Cardiac septum (tissue), 1 donor: Measurements from ENCODE around the gene PIH1D1. TPM values are rescaled to one million over a fixed set of nuclear protein-coding genes. Genes with fewer than 3 reads are reported as not detected.

Source experiments
- DNase-seq: peaks from one replicate; pipeline ENCODE4 v3.0.0-alpha.2; 2020; ENCODE audit warnings: low spot score
- intact Hi-C: fragments of 100-400 bp; cut with DNase I; formaldehyde crosslinking; loops from one replicate; pipeline ENCODE4 v1.14.0; 2022
- long read RNA-seq: library from polyadenylated mRNA; unstranded; transcript quantifications from one replicate; pipeline ENCODE4 v2.0.0, GENCODE V29; 2021
- total RNA-seq: library from RNA; stranded (reverse); fragmentation: NEBNext Ultra II Directional; extraction: Animal tissue kit (Norgen Biotek cat#: 25700); gene quantifications from one replicate; pipeline ENCODE4 v1.2.1, GENCODE V29; 2021
- donor health status: DM: no; HTN: no; CAD: no.

PIH1D1 gene
- 24.2 TPM for total RNA-seq
- long read RNA-seq, transcript PIH1D1-201 (9 exons, 1,192 nt): major isoform, 16 of 21 reads
- long read RNA-seq, partial matches to known transcripts: 1 of 21 reads
- long read RNA-seq, other reads (novel, unspliced or antisense): 4 of 21 reads

- peak; percentile 95 for DNase-seq
- intact Hi-C loops: loop anchor here (5.0 kb wide), 1 partner anchor 36 kb away; the partner anchor contains the start of gene RPL13A
Observed at GRCh38 chr19:49451430-49452181, at the start of gene PIH1D1. Gene PIH1D1, minus strand, starts transcription at chr19:49451814. Its CDS starts 240 bp downstream, at chr19:49451574.

- intact Hi-C loops: loop anchor here (5.0 to 10.0 kb wide), 2 partner anchors 178 to 376 kb away; partner anchors contain the start of genes AKT1S1, PRMT1 and TBC1D17
- DNase-seq: no peak
Observed at GRCh38 chr19:49499030-49499670, 47.5 kb upstream of the PIH1D1 start.

DNA sequence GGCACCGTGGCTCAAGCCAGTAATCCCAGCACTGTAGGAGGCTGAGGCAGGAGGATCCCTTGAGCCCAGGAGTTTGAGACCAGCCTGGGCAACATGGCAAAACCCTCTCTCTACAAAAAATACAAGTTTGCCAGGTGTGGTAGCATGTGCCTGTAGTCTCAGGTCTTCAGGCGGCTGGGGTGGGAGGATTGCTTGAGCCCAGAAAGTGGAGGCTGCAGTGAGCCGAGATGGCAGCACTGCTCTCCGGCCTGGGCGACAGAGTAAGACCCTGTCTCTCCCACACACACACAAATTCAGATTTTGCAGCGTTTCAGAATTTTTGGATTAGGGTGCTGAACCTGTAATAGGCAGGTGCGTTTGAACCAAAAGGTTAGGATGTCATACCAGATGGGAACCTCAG is 46.9 kb upstream of the PIH1D1 start:
- no peak for DNase-seq
- intact Hi-C loops: loop anchor here (5.0 to 10.0 kb wide), 2 partner anchors 179 to 376 kb away; partner anchors contain the start of genes AKT1S1, PRMT1 and TBC1D17

- intact Hi-C loops: loop anchor here (5.0 to 10.0 kb wide), 2 partner anchors 180 to 377 kb away; partner anchors contain the start of genes AKT1S1, PRMT1 and TBC1D17
- no peak for DNase-seq
Observed at GRCh38 chr19:49497789-49498103, 46.1 kb upstream of the PIH1D1 start.

DNA sequence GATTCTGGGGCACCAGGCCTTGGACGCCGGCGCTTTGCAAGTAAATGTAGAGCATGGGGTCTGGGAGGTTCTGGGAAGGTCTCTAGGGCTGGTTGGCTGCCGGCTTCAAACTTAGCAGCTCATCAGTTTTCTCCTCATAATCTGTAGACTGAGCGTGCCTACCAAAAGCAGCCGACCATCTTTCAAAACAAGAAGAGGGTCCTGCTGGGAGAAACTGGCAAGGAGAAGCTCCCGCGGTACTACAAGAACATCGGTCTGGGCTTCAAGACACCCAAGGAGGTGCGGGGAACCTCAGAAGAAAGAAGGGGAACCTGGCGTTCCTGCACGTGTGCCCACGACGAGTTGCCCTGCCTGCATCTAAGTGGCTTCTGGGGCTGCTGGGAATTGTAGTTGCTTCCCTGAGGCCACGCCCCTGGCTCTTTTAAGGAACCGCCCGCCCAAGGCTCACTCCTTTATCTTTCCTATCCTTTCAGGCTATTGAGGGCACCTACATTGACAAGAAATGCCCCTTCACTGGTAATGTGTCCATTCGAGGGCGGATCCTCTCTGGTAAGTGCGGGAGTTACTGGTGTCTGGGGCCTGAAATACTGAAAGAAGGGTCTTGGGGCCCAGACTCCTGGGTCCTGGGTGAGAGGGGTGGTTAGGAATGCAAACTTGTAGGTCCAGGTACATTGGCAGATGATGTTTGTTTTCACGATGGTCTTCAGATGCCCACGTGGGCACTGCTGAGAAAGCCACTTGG is 45.6 kb upstream of the PIH1D1 start:
- peak; percentile 84 for DNase-seq
- intact Hi-C loops: loop anchor here (5.0 to 10.0 kb wide), 2 partner anchors 180 to 378 kb away; partner anchors contain the start of genes AKT1S1, PRMT1 and TBC1D17

DNA sequence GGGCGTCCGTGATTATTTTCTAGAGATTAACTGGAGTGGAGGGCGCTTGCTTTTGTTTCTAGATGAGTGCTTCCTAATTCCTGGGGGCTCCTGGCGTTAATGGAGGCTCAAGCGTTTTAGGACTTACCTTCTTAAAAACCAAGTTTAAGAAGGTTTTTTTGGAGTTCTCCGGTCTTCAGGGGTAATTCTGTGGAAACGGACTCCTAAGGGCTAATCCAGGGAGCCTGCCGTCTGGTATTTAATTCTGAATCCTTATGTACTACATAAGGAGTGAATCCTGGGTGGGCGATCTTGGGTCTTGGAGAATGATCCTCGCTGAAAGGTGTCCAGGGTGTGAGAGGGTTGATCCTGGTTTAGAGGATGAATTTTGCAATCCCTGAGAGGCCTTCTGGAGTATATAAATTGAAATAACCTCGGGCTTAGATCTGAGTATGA is 45.0 kb upstream of the PIH1D1 start:
- DNase-seq: no peak
- intact Hi-C loops: loop anchor here (1.0 to 10.0 kb wide), 3 partner anchors 9 to 378 kb away; partner anchors contain the start of genes AKT1S1, PRMT1, RPL13A and TBC1D17

DNA sequence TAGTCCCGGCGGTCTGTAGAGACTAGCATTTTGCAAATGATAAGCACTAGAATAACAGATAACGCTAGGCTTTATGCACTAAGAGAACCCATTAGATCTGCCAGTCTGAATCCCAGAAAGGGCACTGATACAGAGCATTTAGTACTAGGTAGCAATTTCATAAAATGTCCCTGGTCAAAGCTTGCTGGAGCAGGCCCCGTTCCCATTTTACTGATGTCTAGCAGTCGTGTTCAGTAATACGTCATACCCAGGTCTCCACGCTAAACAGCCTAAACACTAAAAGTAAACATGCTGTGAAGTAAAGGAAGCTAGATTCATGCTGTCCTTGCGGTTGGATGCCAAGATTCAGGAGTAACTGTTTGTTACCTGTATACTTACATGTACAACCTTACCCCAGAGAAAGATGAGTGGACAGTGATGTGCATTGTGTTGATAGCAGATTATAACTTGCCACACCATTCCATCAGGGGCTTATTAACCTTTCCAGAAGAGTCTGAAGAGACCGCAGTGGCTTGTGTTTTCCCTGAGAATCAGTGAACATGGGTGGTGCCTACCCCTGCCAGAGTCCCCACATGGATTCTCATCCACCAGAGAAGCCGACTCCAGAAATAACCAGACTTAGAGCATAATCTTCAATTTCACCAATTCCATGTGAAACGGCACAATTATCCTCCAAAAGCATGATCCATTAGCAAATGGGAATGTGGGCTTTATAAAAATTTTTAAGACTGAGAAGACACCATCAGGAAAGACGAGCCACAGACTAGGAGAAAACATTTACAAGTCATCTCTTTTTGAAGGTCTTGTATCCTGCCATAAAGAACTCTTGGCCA is 41.2 kb upstream of the PIH1D1 start:
- intact Hi-C loops: loop anchor here (10.0 kb wide), 1 partner anchor 382 kb away; the partner anchor contains the start of genes AKT1S1 and TBC1D17
- DNase-seq: no peak

DNA sequence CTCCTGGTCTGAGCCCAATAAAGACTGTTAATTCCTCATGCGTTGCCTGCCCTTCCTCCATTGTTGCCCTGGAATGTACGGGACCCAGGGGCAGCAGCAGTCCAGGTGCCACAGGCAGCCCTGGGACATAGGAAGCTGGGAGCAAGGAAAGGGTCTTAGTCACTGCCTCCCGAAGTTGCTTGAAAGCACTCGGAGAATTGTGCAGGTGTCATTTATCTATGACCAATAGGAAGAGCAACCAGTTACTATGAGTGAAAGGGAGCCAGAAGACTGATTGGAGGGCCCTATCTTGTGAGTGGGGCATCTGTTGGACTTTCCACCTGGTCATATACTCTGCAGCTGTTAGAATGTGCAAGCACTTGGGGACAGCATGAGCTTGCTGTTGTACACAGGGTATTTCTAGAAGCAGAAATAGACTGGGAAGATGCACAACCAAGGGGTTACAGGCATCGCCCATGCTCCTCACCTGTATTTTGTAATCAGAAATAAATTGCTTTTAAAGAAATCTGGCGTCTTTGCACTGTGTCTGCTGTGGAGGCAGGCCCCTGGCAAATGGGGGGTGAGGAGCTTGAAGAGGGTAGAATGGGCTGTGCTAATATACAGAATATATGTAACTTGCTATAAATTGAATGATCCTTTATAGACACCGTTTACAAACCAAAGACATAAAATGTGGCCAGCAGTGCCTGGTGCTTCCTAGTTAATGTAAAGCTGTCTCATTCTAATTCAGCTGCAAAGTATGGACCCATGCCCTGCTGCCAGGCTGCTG is 40.4 kb upstream of the PIH1D1 start:
- intact Hi-C loops: loop anchor here (10.0 kb wide), 1 partner anchor 383 kb away; the partner anchor contains the start of genes AKT1S1 and TBC1D17
- DNase-seq: no peak

DNA sequence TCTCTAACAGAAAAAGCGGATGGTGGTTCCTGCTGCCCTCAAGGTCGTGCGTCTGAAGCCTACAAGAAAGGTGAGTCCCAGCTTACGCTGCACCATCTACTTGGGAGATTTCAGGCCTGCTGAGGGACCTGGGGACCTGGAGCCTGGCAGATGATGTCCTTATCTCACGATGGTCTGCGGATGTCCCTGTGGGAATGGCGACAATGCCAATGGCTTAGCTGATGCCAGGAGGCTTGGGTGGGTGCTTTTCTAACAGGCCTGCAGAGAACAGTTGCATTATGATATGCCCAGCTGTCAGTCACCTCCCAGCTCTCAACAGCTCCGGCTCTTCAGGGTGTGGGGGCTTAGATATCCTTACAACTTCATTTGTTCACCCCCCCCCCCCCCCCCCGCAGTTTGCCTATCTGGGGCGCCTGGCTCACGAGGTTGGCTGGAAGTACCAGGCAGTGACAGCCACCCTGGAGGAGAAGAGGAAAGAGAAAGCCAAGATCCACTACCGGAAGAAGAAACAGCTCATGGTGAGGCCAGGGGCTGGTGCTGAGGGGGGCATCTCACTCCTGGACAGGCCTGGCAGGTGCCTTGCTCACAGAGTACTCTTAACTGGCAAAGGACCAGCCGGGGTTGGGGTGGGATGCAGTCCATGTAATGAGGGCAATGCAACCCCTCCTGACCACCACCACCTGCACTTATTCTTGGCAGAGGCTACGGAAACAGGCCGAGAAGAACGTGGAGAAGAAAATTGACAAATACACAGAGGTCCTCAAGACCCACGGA is 39.6 kb upstream of the PIH1D1 start:
- DNase-seq: no peak
- intact Hi-C loops: loop anchor here (10.0 kb wide), 1 partner anchor 384 kb away; the partner anchor contains the start of genes AKT1S1 and TBC1D17

GRCh38 chr19:49490287-49491029 is 38.8 kb upstream of the PIH1D1 start:
- no peak for DNase-seq
- intact Hi-C loops: loop anchor here (10.0 kb wide), 1 partner anchor 384 kb away; the partner anchor contains the start of genes AKT1S1 and TBC1D17

DNA sequence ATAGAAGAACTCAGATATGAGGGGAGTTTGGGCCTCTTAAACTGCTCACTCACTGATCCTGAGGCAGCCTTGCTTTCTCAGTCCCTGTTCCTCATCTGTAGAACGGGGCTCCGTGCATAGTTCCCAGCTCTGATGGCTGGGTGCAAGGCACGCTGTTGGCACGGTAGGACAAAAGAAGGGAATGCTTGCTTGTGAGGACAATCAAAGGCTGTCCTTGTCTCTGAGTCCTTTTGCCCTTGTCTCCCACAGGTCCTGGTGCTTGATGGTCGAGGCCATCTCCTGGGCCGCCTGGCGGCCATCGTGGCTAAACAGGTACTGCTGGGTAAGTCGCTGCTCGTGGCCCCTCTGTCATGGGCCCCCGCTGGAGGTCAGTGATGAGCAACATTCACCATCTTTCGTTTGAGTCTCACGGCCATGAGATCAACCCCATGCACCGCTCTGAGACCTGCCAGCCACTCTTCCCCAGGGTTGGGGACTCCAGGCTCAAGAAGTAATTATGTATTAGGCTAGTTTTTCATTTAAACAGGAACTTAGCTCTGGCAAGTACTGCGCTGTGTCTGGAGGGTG is 38.1 kb upstream of the PIH1D1 start:
- intact Hi-C loops: loop anchor here (5.0 to 10.0 kb wide), 2 partner anchors 37 to 385 kb away; partner anchors contain the start of genes AKT1S1, ALDH16A1, PIH1D1 and TBC1D17
- DNase-seq: no peak

GRCh38 chr19:49488863-49489537 is 37.4 kb upstream of the PIH1D1 start:
- DNase-seq: no peak
- intact Hi-C loops: loop anchor here (5.0 kb wide), 1 partner anchor 37 kb away; the partner anchor contains the start of genes ALDH16A1 and PIH1D1

DNA sequence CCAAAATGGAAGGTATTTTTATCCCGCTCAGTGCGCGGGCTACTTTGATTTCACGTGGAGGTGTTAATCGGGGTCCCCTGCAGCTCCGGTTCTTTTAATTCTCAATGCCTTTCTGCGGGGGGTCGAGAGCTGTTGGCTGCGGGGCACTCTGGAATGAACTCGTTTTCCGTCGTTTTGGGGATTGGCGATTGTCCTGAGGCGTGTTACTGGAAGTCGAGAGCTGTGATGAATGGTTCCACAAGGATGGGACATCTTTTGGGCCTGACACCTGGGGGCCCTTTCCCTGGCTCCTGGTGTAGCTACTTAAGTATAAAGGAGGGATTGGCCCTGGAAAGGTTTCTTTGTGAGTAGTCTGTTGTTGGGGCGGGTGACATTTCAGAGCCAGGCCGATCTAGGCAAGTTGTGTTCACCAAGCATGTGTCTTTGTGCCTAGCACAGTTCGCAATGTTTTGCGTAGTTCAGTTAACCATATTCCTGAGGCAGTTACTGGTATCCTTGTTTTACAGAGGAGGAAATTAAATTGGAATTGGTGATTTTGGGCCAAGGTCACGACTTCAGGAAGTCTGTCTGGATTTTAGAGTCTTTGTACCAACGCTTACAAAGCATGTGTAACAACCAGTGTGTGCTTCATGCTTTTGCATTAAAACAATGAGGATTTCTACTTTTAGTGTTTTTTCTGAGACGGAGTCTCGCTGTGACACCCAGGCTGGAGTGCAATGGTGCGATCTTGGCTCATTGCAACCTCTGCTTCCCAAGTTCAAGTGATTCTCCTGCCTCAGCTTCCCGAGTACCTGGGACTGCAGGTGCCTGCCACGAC is 36.6 kb upstream of the PIH1D1 start:
- DNase-seq: no peak
- intact Hi-C loops: loop anchor here (5.0 kb wide), 1 partner anchor 36 kb away; the partner anchor contains the start of genes ALDH16A1 and PIH1D1
